ENCODE data around the gene CFAP20DC.

CFAP20DC gene

DNA sequence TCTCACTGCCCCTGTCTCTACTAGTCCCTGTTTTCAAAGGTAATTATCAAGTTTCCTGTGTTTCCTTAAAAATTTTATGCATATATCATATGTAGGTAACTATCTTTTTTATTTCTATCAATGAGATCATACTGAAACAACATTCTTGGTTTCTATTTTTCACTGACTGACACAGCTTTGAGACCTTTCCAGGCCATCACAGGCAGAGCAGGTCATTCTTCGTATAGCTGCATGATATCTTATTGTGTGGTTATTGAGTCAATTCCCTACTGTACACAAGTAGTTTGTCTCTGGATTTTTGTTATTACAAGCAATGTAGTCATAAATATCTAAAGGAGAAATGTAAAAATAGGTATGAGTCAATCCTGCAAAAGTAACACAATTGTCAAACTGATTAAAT lies 169.6 kb downstream of the CFAP20DC start:
- H3K14ac ChIP-seq (ENCODE audit: low read length): no peak overlapping the region
- H3K27me3 ChIP-seq (ENCODE audit: control insufficient read depth in 3 of 3, insufficient read depth in 3 of 3, low read depth in 1 of 3, low read length in 3 of 3): no peaks in the 10 kb centered on the region
- no peak overlapping the region for H4K91ac ChIP-seq (ENCODE audit: low read depth, low read length, poor library complexity)
- no peak overlapping the region for H4K8ac ChIP-seq (ENCODE audit: low read depth, low read length)
- H3K4ac ChIP-seq (ENCODE audit: low read length): no peak overlapping the region
- H3K4me1 ChIP-seq (ENCODE audit: control insufficient read depth in 2 of 2, insufficient read depth in 1 of 2, low read depth in 1 of 2, low read length in 2 of 2): no peaks in the 10 kb centered on the region
- no peak overlapping the region for H2BK5ac ChIP-seq (ENCODE audit: low read length)
- no peak overlapping the region for H3K4me2 ChIP-seq (ENCODE audit: insufficient read depth, low read length, poor library complexity, severe bottlenecking)
- H2BK120ac ChIP-seq (ENCODE audit: low read depth, low read length): no peak overlapping the region
- H3K4me3 ChIP-seq (ENCODE audit: low read length in 2 of 2): no peak overlapping the region
- no peak overlapping the region for H3K23ac ChIP-seq (ENCODE audit: low read depth, low read length, poor library complexity)
- no peaks in the 10 kb centered on the region for H3K79me1 ChIP-seq (ENCODE audit: low read depth, low read length)
- no peak overlapping the region for H2AFZ ChIP-seq (ENCODE audit: low read length)
- H3K9me3 ChIP-seq (replicated peaks in 1 of 2; ENCODE audit: control insufficient read depth in 2 of 2, insufficient read depth in 1 of 2, low read depth in 1 of 2, low read length in 2 of 2): no peaks in the 10 kb centered on the region
- no peak overlapping the region for H2BK12ac ChIP-seq (ENCODE audit: low read length)
- no CpG with 5 or more reads among the region's 1 CpG for WGBS, 2 donors (ENCODE audit: extremely low coverage in 2 of 2, insufficient read length in 2 of 2, insufficient replicate concordance in 1 of 2)
- no peak overlapping the region for H3K9ac ChIP-seq (ENCODE audit: low read depth, low read length, poor library complexity)
- H3K36me3 ChIP-seq (replicated peaks in 1 of 2; ENCODE audit: control insufficient read depth in 2 of 2, insufficient read depth in 2 of 2, low read length in 2 of 2): no peaks in the 10 kb centered on the region
- no peak overlapping the region for H2AK5ac ChIP-seq (ENCODE audit: low read depth, low read length)
- H3K18ac ChIP-seq (ENCODE audit: low read length): no peak overlapping the region
- no peak for DNase-seq (ENCODE audit: low spot score)
- no peak overlapping the region for H2BK15ac ChIP-seq (ENCODE audit: low read length)
- H3K27ac ChIP-seq (replicated peaks; ENCODE audit: low read length): no peak overlapping the region

DNA sequence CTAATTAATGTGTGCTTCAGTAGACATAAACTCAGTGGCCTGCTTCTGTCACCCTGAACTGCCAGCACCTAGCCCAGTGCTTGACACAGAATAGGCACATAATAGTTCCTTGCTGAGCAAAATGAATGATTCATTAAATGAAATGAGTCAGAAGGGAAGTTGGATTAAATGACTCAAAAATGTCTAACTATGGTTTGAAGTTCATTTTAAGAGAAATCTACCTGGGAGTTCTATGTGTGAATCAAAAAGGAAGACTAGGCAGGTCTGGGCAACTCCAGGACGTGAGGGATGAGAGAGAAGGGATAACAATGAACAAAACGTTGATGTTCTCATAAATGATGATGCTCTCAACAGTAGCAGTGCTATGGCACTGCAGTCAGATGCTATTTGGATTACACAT lies 175.0 kb downstream of the CFAP20DC start:
- H3K18ac ChIP-seq (ENCODE audit: low read length): no peak overlapping the region
- H4K8ac ChIP-seq (ENCODE audit: low read depth, low read length): no peak overlapping the region
- H2BK15ac ChIP-seq (ENCODE audit: low read length): no peak overlapping the region
- H2AFZ ChIP-seq (ENCODE audit: low read length): peak overlapping the region; percentile 12
- H2BK12ac ChIP-seq (ENCODE audit: low read length): no peak overlapping the region
- H3K27ac ChIP-seq (replicated peaks; ENCODE audit: low read length): no peak overlapping the region
- H3K79me1 ChIP-seq (ENCODE audit: low read depth, low read length): no peaks in the 10 kb centered on the region
- H3K23ac ChIP-seq (ENCODE audit: low read depth, low read length, poor library complexity): no peak overlapping the region
- no peaks in the 10 kb centered on the region for H3K27me3 ChIP-seq (ENCODE audit: control insufficient read depth in 3 of 3, insufficient read depth in 3 of 3, low read depth in 1 of 3, low read length in 3 of 3)
- H3K4ac ChIP-seq (ENCODE audit: low read length): no peak overlapping the region
- no peak overlapping the region for H3K4me3 ChIP-seq (ENCODE audit: low read length in 2 of 2)
- H3K4me2 ChIP-seq (ENCODE audit: insufficient read depth, low read length, poor library complexity, severe bottlenecking): no peak overlapping the region
- H3K9ac ChIP-seq (ENCODE audit: low read depth, low read length, poor library complexity): no peak overlapping the region
- no peak overlapping the region for H2BK5ac ChIP-seq (ENCODE audit: low read length)
- no peaks in the 10 kb centered on the region for H3K36me3 ChIP-seq (replicated peaks in 1 of 2; ENCODE audit: control insufficient read depth in 2 of 2, insufficient read depth in 2 of 2, low read length in 2 of 2)
- H2AK5ac ChIP-seq (ENCODE audit: low read depth, low read length): no peak overlapping the region
- H3K4me1 ChIP-seq (ENCODE audit: control insufficient read depth in 2 of 2, insufficient read depth in 1 of 2, low read depth in 1 of 2, low read length in 2 of 2): no peaks in the 10 kb centered on the region
- no CpG with 5 or more reads among the region's 2 CpGs for WGBS, 2 donors (ENCODE audit: extremely low coverage in 2 of 2, insufficient read length in 2 of 2, insufficient replicate concordance in 1 of 2)
- H3K14ac ChIP-seq (ENCODE audit: low read length): no peak overlapping the region
- no peak for DNase-seq (ENCODE audit: low spot score)
- no peak overlapping the region for H2BK120ac ChIP-seq (ENCODE audit: low read depth, low read length)
- no peak overlapping the region for H4K91ac ChIP-seq (ENCODE audit: low read depth, low read length, poor library complexity)
- H3K9me3 ChIP-seq (replicated peaks in 1 of 2; ENCODE audit: control insufficient read depth in 2 of 2, insufficient read depth in 1 of 2, low read depth in 1 of 2, low read length in 2 of 2): no peaks in the 10 kb centered on the region

DNA sequence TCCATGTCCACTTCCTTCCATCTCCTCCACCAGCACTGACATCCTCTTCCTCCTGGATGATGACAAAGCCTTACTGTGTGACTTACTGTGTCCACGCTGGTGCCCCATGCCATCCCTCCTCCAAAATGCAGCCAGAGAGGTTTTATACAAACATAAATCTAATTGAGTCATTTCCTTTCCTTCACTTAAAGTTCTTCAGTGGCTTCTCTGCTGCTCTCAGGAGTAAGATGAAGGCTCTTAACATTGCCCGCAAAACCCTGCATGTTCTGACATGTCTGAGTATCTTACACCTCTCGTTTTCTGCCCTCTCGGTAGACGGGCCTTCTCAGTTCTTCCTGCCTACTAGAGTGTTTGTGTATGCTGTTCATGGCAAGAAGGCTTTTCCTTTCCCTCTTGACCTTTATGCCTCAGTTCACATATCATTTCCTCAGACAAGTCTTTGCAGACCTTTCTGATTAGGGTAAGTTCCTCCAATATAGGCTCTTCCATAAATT lies 175.5 kb downstream of the CFAP20DC start:
- Histone ChIP-seq H3K4me2 (ENCODE audit: insufficient read depth, low read length, poor library complexity, severe bottlenecking) (no peak overlapping the region), H3K4ac (ENCODE audit: low read length) (no peak overlapping the region), H2BK120ac (ENCODE audit: low read depth, low read length) (no peak overlapping the region), H3K27me3 (ENCODE audit: control insufficient read depth in 3 of 3, insufficient read depth in 3 of 3, low read depth in 1 of 3, low read length in 3 of 3) (no peaks in the 10 kb centered on the region), H3K36me3 (replicated peaks in 1 of 2; ENCODE audit: control insufficient read depth in 2 of 2, insufficient read depth in 2 of 2, low read length in 2 of 2) (no peaks in the 10 kb centered on the region), H3K79me1 (ENCODE audit: low read depth, low read length) (no peaks in the 10 kb centered on the region), H4K91ac (ENCODE audit: low read depth, low read length, poor library complexity) (no peak overlapping the region), H3K27ac (replicated peaks; ENCODE audit: low read length) (no peak overlapping the region), H3K14ac (ENCODE audit: low read length) (no peak overlapping the region), H3K9me3 (replicated peaks in 1 of 2; ENCODE audit: control insufficient read depth in 2 of 2, insufficient read depth in 1 of 2, low read depth in 1 of 2, low read length in 2 of 2) (no peaks in the 10 kb centered on the region), H4K8ac (ENCODE audit: low read depth, low read length) (no peak overlapping the region), H3K4me3 (ENCODE audit: low read length in 2 of 2) (no peak overlapping the region), H2BK12ac (ENCODE audit: low read length) (no peak overlapping the region), H3K9ac (ENCODE audit: low read depth, low read length, poor library complexity) (no peak overlapping the region), H3K4me1 (ENCODE audit: control insufficient read depth in 2 of 2, insufficient read depth in 1 of 2, low read depth in 1 of 2, low read length in 2 of 2) (no peaks in the 10 kb centered on the region), H3K18ac (ENCODE audit: low read length) (no peak overlapping the region), H3K23ac (ENCODE audit: low read depth, low read length, poor library complexity) (no peak overlapping the region), H2AK5ac (ENCODE audit: low read depth, low read length) (no peak overlapping the region), H2BK5ac (ENCODE audit: low read length) (no peak overlapping the region), H2BK15ac (ENCODE audit: low read length) (no peak overlapping the region), H2AFZ (ENCODE audit: low read length) (peak overlapping the region; percentile 12)
- no peak for DNase-seq (ENCODE audit: low spot score)
- no CpG with 5 or more reads among the region's 5 CpGs for WGBS, 2 donors (ENCODE audit: extremely low coverage in 2 of 2, insufficient read length in 2 of 2, insufficient replicate concordance in 1 of 2)

DNA sequence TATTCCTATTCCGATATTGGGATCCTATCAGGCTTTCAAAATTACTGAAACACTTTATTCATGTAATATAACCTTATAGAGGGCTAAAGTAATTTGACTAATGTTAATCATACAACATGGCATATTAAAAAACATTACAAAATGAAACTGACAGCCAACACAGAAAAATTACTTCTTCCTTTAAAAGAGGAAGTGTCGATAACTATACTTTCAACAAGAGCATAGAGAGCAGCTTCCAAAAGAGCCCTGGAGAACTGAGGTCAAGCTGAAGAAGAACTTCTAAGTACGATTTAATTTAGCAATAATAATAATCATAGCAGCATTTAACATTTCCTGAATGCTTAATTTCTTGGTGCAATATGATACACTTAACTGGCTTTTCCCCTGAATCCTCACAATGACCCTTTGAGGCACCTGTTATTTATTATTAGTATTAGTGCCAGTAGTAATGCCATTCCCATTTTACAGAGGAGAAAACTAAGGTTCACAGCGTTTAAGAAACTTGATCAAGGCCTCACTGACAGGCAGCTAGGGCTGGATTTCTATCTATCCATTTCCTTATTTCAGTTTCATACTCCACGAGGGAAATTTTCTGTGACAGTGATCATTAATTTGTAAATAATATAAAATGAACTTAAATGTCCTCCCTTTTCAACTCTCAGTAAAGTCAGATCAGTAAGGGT lies 181.6 kb downstream of the CFAP20DC start:
- Histone ChIP-seq H2BK5ac (ENCODE audit: low read length) (no peak overlapping the region), H4K91ac (ENCODE audit: low read depth, low read length, poor library complexity) (no peak overlapping the region), H2BK15ac (ENCODE audit: low read length) (no peak overlapping the region), H3K14ac (ENCODE audit: low read length) (no peak overlapping the region), H3K4ac (ENCODE audit: low read length) (no peak overlapping the region), H3K36me3 (replicated peaks in 1 of 2; ENCODE audit: control insufficient read depth in 2 of 2, insufficient read depth in 2 of 2, low read length in 2 of 2) (no peaks in the 10 kb centered on the region), H2AFZ (ENCODE audit: low read length) (no peak overlapping the region), H3K18ac (ENCODE audit: low read length) (no peak overlapping the region), H3K9ac (ENCODE audit: low read depth, low read length, poor library complexity) (no peak overlapping the region), H2BK12ac (ENCODE audit: low read length) (no peak overlapping the region), H3K27ac (replicated peaks; ENCODE audit: low read length) (no peak overlapping the region), H3K23ac (ENCODE audit: low read depth, low read length, poor library complexity) (no peak overlapping the region), H3K4me1 (ENCODE audit: control insufficient read depth in 2 of 2, insufficient read depth in 1 of 2, low read depth in 1 of 2, low read length in 2 of 2) (no peaks in the 10 kb centered on the region), H3K9me3 (replicated peaks in 1 of 2; ENCODE audit: control insufficient read depth in 2 of 2, insufficient read depth in 1 of 2, low read depth in 1 of 2, low read length in 2 of 2) (no peaks in the 10 kb centered on the region), H3K27me3 (ENCODE audit: control insufficient read depth in 3 of 3, insufficient read depth in 3 of 3, low read depth in 1 of 3, low read length in 3 of 3) (no peaks in the 10 kb centered on the region), H2BK120ac (ENCODE audit: low read depth, low read length) (no peak overlapping the region), H3K4me3 (ENCODE audit: low read length in 2 of 2) (no peak overlapping the region), H3K4me2 (ENCODE audit: insufficient read depth, low read length, poor library complexity, severe bottlenecking) (no peak overlapping the region), H2AK5ac (ENCODE audit: low read depth, low read length) (no peak overlapping the region), H4K8ac (ENCODE audit: low read depth, low read length) (no peak overlapping the region), H3K79me1 (ENCODE audit: low read depth, low read length) (no peaks in the 10 kb centered on the region)
- WGBS, 2 donors (ENCODE audit: extremely low coverage in 2 of 2, insufficient read length in 2 of 2, insufficient replicate concordance in 1 of 2): no CpG with 5 or more reads among the region's 5 CpGs
- DNase-seq (ENCODE audit: low spot score): no peak

All from neuronal stem cell (in vitro differentiated cells).